Gastroesophageal sphincter (tissue), 4 donors: ENCODE data around the gene HOXD8. TPM values are rescaled to one million over a fixed set of nuclear protein-coding genes. Genes with fewer than 3 reads are reported as not detected.

Experiments used
- ATAC-seq: fragments of 150-250 bp; one replicate; pipeline ENCODE4 v1.9.1; 2016; ENCODE audit warnings: mild to moderate bottlenecking, moderate library complexity
- H3K27ac ChIP-seq, 4 donors: fragments of 200-600 bp; sonication (generic) in 3 of 4; 1 replicate in 3 of 4; 2 replicates in 1 of 4; pipeline ENCODE4 v1.5.1; 2016 to 2019
- H3K27me3 ChIP-seq: fragments of 200-600 bp; sonication (generic); one replicate; pipeline ENCODE4 v1.5.1; 2019
- H3K36me3 ChIP-seq, 2 donors: fragments of 200-600 bp; sonication (generic); one replicate each; pipeline ENCODE4 v1.5.1; 2019; ENCODE audit warnings: control low read depth in 1 of 2
- H3K4me1 ChIP-seq, 3 donors: fragments of 200-600 bp; sonication (generic); 1 replicate in 2 of 3; 2 replicates in 1 of 3; pipeline ENCODE4 v1.5.1; 2016 to 2019; ENCODE audit warnings: control low read depth in 2 of 3
- H3K4me3 ChIP-seq, 2 donors: fragments of 200-600 bp; sonication (generic); one replicate each; pipeline ENCODE4 v1.5.1; 2019; ENCODE audit warnings: mild to moderate bottlenecking in 1 of 2, moderate library complexity in 1 of 2
- H3K9me3 ChIP-seq, 3 donors: fragments of 200-600 bp; sonication (generic); one replicate each; pipeline ENCODE4 v1.5.1; 2017 to 2019; ENCODE audit warnings: control low read depth in 2 of 3
- EP300 ChIP-seq: sonication (generic); formaldehyde crosslinking; IDR thresholded peaks from one replicate; pipeline ENCODE4 v1.6.1; 2017; ENCODE audit warnings: antibody characterized with exemption, mild to moderate bottlenecking
- POLR2A ChIP-seq, 2 donors: fragments of 450-650 bp; IDR thresholded peaks; one replicate each; pipeline ENCODE4 v1.6.1; 2017; ENCODE audit warnings: antibody characterized with exemption in 2 of 2, mild to moderate bottlenecking in 2 of 2, moderate library complexity in 1 of 2
- POLR2AphosphoS5 ChIP-seq: sonication (generic); formaldehyde crosslinking; IDR thresholded peaks from one replicate; pipeline ENCODE4 v1.6.1; 2017; ENCODE audit warnings: antibody characterized with exemption
- WGBS, 2 donors: methylation state at CpG; one replicate each; pipeline ENCODE4 v1.1.5; 2018; ENCODE audit warnings: low coverage in 1 of 2; 5-methylcytosine and 5-hydroxymethylcytosine counted together
- total RNA-seq, 4 donors: library from RNA; depleted of rRNA; stranded (reverse); fragments of >200 nt; gene quantifications; one replicate each; pipeline ENCODE4 v1.1.0, GENCODE V29; 2016
- TF ChIP-seq, protein P1 (sequence below), 4 experiments: fragments of 200-600 bp in 2 of 4; fragments of 450-650 bp in 2 of 4; sonication (generic) in 1 of 4; IDR thresholded peaks; one replicate each; pipeline ENCODE4 v1.5.1; 2017 to 2019; ENCODE audit warnings: antibody characterized with exemption in 4 of 4, mild to moderate bottlenecking in 2 of 4, moderate library complexity in 2 of 4

The HOXD8 gene
- total RNA-seq, 4 donors from 2014 or later = 2.3 to 6.9 (median 3.4) TPM

DNA sequence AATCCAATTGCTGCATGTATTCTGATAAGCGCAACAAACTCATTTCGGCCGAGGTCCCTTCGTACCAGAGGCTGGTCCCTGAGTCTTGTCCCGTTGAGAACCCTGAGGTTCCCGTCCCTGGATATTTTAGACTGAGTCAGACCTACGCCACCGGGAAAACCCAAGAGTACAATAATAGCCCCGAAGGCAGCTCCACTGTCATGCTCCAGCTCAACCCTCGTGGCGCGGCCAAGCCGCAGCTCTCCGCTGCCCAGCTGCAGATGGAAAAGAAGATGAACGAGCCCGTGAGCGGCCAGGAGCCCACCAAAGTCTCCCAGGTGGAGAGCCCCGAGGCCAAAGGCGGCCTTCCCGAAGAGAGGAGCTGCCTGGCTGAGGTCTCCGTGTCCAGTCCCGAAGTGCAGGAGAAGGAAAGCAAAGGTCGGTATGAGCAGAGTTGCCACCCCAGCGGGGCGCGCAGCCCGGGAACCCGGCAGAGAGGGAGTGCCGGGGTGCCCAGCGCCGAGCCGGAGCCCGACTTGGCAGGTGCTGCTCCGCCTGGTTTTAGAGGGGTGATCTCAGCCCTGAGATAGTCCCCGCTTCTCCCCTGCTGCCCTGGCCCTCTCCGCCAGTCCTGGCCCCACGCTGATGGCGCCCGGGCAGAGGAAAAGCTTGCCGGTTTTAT lies 12.2 kb upstream of the HOXD8 start:
- peaks cover 100% of the 10 kb centered on the region for H3K27me3 ChIP-seq
- no peak overlapping the region for H3K4me3 ChIP-seq
- ATAC-seq = no peak
- H3K27ac ChIP-seq = no peak overlapping the region
- H3K9me3 ChIP-seq = no peaks in the 10 kb centered on the region
- TF ChIP-seq POLR2AphosphoS5 (no peak), POLR2A (IDR thresholded peaks at IDR 0.05) (no peak), EP300 (no peak)
- TF ChIP-seq, protein P1, sequence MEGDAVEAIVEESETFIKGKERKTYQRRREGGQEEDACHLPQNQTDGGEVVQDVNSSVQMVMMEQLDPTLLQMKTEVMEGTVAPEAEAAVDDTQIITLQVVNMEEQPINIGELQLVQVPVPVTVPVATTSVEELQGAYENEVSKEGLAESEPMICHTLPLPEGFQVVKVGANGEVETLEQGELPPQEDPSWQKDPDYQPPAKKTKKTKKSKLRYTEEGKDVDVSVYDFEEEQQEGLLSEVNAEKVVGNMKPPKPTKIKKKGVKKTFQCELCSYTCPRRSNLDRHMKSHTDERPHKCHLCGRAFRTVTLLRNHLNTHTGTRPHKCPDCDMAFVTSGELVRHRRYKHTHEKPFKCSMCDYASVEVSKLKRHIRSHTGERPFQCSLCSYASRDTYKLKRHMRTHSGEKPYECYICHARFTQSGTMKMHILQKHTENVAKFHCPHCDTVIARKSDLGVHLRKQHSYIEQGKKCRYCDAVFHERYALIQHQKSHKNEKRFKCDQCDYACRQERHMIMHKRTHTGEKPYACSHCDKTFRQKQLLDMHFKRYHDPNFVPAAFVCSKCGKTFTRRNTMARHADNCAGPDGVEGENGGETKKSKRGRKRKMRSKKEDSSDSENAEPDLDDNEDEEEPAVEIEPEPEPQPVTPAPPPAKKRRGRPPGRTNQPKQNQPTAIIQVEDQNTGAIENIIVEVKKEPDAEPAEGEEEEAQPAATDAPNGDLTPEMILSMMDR (IDR thresholded peaks at IDR 0.05) = no peak
- 25 to 61% methylated on average over 5 to 13 of the region's 40 CpGs for WGBS, 2 donors
- H3K36me3 ChIP-seq = no peaks in the 10 kb centered on the region
- H3K4me1 ChIP-seq = peaks cover 0 to 18% (median 3%) of the 10 kb centered on the region in 3 donors

DNA sequence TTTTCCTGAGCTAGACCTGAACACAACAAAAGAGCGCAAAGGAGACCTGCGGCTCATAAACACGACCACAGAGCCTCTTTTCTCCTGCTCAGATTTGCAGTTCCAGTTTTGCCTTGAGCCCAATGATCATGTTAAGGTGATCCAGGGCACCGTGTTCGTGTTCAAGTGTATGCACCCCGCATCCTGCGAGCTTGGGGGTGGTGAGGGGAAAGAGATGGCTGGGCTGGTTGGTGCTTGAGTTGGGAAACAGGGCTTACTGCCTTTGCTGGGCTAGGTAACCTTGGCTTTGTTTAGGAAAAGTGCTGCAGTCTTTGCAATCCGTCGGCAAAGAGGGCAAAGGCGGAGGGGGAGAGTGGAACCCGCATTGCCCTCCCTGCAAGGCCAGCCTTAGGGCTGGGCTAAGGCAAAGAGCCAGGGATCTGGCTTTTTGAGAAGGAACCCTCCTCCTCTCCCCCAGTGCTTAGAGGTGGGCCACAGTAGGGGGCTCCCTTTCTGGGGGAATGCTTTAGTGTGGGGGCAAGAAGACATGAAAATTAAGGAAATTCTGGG lies 11.6 kb upstream of the HOXD8 start:
- no peaks in the 10 kb centered on the region for H3K9me3 ChIP-seq
- peaks cover 100% of the 10 kb centered on the region for H3K27me3 ChIP-seq
- TF ChIP-seq, protein P1 (IDR thresholded peaks at IDR 0.05) = no peak
- no peak for TF ChIP-seq POLR2AphosphoS5
- H3K4me1 ChIP-seq = peaks cover 0 to 24% (median 9%) of the 10 kb centered on the region in 3 donors
- no peak for ATAC-seq
- no peaks in the 10 kb centered on the region for H3K36me3 ChIP-seq
- H3K4me3 ChIP-seq = no peak overlapping the region
- no peak overlapping the region for H3K27ac ChIP-seq
- 0% methylated on average over 1 of the region's 11 CpGs; no CpG with 5 or more reads in 1 of the 2 donors for WGBS, 2 donors

DNA sequence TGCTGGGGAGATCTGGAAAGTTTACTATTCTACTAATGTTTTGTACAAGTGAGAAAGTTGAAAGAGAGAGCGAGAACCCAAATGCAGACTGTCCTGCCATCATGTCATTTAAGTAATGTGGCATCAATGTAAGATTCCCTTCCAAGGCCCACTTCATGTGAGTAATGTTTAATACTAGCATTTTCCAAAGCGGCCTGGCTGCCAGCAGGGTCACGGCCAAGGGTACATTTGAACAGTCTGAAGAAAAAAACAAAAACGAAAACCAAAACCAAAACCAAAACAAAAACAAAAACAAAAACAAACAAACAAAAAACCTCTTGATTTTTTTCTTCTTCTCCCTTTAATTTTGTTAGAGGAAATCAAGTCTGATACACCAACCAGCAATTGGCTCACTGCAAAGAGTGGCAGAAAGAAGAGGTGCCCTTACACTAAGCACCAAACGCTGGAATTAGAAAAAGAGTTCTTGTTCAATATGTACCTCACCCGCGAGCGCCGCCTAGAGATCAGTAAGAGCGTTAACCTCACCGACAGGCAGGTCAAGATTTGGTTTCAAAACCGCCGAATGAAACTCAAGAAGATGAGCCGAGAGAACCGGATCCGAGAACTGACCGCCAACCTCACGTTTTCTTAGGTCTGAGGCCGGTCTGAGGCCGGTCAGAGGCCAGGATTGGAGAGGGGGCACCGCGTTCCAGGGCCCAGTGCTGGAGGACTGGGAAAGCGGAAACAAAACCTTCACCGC lies 10.7 kb upstream of the HOXD8 start:
- WGBS, 2 donors = 9 to 10% methylated on average over 14 to 24 of the region's 24 CpGs
- H3K4me1 ChIP-seq = peaks cover 0 to 33% (median 14%) of the 10 kb centered on the region in 3 donors

DNA sequence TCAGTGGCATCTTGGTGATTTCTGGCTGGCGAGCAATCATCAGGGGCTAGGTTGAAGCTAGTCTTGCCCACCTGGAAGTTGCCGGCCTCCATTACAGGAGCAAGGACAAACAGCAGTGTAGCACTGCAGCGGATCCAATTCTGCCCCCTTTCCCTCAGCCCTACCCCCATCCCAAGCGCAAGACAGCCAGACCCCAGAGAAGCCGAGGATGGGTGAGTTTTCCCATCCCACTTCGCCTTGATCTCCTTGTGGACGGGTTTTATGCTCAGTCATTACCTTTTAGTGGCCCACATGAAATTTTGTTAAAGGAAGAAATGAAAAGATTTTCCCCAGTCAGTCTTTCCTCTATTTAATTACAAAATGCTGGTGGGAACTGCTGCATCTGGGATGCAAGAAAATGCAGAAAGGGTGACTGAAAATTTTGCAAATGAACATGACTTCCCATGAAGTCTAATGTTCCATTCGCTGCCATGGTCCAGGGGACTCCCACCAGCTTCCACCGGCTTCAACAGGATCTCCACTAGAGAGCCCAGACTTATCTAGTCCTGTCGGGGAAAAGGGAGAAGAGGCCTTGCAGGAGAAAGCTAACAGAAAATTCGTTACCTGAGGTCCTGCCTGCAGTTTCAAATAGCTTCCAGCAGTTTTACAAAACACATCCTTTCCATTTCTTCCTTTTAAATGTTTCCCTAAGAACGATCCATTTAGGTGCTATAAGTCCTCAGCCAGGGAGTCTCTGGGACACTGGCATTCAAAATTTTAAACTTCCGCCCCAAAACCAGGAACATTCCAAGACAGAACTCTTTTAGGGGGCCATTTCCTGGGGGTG lies 8.9 kb upstream of the HOXD8 start:
- WGBS, 2 donors = 11 to 12% methylated on average over 6 to 9 of the region's 13 CpGs
- no peak overlapping the region for H3K27ac ChIP-seq

More for the DNA sequence above, 10.7 kb upstream of the HOXD8 start:
- H3K27me3 ChIP-seq = peaks cover 100% of the 10 kb centered on the region
- no peaks in the 10 kb centered on the region for H3K9me3 ChIP-seq
- H3K27ac ChIP-seq = no peak overlapping the region
- no peak overlapping the region for H3K4me3 ChIP-seq
- no peak for ATAC-seq
- H3K36me3 ChIP-seq = no peaks in the 10 kb centered on the region
- TF ChIP-seq POLR2AphosphoS5 = no peak
- no peak for TF ChIP-seq EP300
- TF ChIP-seq, protein P1 (IDR thresholded peaks at IDR 0.05) = no peak
- TF ChIP-seq POLR2A (IDR thresholded peaks at IDR 0.05) = no peak

More for the DNA sequence above, 8.9 kb upstream of the HOXD8 start:
- H3K9me3 ChIP-seq = no peaks in the 10 kb centered on the region
- H3K27me3 ChIP-seq = peaks cover 100% of the 10 kb centered on the region
- TF ChIP-seq, protein P1 (IDR thresholded peaks at IDR 0.05) = no peak
- TF ChIP-seq POLR2A (IDR thresholded peaks at IDR 0.05) = no peak
- no peak for TF ChIP-seq EP300
- TF ChIP-seq POLR2AphosphoS5 = no peak
- H3K4me3 ChIP-seq = no peak overlapping the region
- ATAC-seq = no peak
- H3K4me1 ChIP-seq = peaks cover 0 to 36% (median 14%) of the 10 kb centered on the region in 3 donors
- H3K36me3 ChIP-seq = no peaks in the 10 kb centered on the region
